Measurements from ENCODE around the gene PPP2R2B.

PPP2R2B gene

GRCh38 chr5:146849694-146850303, 28.8 kb downstream of the PPP2R2B start:
- no peak for TF ChIP-seq CTCF (conservative IDR thresholded peaks at IDR 0.05)
- H3K27ac ChIP-seq, result no peak overlapping the region

DNA sequence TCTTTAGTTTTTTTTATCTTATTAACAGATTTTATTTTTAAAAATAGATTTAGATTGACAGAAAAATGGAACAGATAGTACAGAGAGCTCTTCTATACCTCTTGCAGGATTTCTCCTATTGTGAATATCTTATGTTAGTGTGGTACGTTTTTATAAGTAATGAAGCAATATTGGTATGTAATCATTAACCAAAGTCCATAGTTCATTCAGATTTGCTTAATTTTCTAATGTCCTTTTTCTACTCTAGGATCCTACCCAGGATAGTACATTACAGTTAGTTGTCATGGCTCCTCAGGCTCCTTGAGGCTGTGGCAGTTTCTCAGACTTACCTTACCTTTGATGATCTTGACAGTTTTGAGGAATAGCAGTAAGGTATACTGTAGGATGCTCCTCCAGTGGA, 30.4 kb downstream of the PPP2R2B start:
- H3K27ac ChIP-seq, result no peak overlapping the region
- no peak for TF ChIP-seq CTCF (conservative IDR thresholded peaks at IDR 0.05)

GRCh38 chr5:146840016-146840415, 38.5 kb downstream of the PPP2R2B start:
- no peak for TF ChIP-seq CTCF (conservative IDR thresholded peaks at IDR 0.05)
- H3K27ac ChIP-seq, result no peak overlapping the region

GRCh38 chr5:146836226-146836842, 42.2 kb downstream of the PPP2R2B start:
- TF ChIP-seq CTCF (conservative IDR thresholded peaks at IDR 0.05), result no peak
- H3K27ac ChIP-seq, result no peak overlapping the region

DNA sequence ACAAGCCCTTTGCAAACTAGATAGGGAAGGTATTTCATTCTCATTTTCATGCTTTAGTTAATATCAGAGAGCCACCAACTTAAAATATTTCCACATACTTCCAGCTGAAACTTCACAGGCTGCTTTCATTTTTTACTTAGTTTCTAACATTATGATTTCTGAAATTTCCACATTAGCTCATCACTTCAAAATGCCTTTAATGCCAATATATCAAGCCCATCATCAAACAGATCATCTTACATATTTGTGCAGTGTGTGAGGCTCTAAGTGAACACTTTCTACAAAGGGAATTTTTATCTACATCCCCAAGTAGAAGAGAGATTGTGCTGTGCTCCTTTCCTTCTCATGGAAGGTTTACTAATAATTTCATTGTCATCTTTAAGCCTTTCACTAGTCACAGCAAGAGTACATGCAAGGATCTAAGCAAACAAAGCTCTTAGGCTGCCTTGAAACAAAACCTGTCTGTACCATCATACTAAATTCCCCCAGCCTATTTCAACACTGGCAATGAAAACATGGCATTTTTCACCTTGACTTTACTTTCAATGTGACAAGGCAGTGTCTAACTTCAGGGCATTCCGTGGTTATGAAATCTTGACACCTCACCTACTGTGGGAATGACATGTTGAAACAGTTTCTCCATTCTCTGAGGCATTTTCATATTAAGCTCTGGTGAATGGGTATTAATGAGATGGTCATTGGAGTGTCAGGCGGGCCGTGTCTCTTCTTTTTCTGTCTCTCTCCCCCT, 45.4 kb downstream of the PPP2R2B start:
- no peak for TF ChIP-seq CTCF (conservative IDR thresholded peaks at IDR 0.05)

GRCh38 chr5:146828385-146828784, 50.2 kb downstream of the PPP2R2B start:
- H3K27ac ChIP-seq, result no peak overlapping the region
- TF ChIP-seq CTCF (conservative IDR thresholded peaks at IDR 0.05), result no peak

More for the DNA sequence above, 45.4 kb downstream of the PPP2R2B start:
- H3K27ac ChIP-seq, result no peak overlapping the region

- TF ChIP-seq CTCF (conservative IDR thresholded peaks at IDR 0.05), result no peak
- H3K27ac ChIP-seq, result no peak overlapping the region
Observed at GRCh38 chr5:146827901-146828300, 50.7 kb downstream of the PPP2R2B start.

All from VCaP (cell line).